BJ (cell line): ENCODE results near the gene S100A5. TPM values are rescaled to one million over a fixed set of nuclear protein-coding genes. Genes with fewer than 3 reads are reported as not detected.

Source experiments
- CTCF ChIA-PET: fragments of 350-600 bp; formaldehyde crosslinking; extraction: SDS; loops from one replicate; lab custom pipeline; 2021; ENCODE audit warnings: antibody characterized with exemption, inconsistent platforms; lab: Yijun Ruan, JAX
- POLR2A ChIA-PET: fragments of 300-600 bp; sonication (Branson Sonifier 250); formaldehyde crosslinking; extraction: SDS; loops from one replicate; lab custom pipeline; 2021; ENCODE audit warnings: antibody characterized with exemption; lab: Charles Lee
- DNase-seq: peaks from one replicate; pipeline ENCODE4 v3.0.0-alpha.2; 2011; ENCODE audit warnings: low read depth
- H3K27me3 ChIP-seq: 2 replicates; pipeline ENCODE4 v1.6.0; 2011; ENCODE audit warnings: low read length; ENCODE audit not compliant: control insufficient read depth, insufficient read depth
- H3K36me3 ChIP-seq: 2 replicates; pipeline ENCODE4 v1.5.1; 2011; ENCODE audit warnings: low read length; ENCODE audit not compliant: control insufficient read depth, insufficient read depth
- H3K4me3 ChIP-seq: 2 replicates; pipeline ENCODE4 v1.5.1; 2011; ENCODE audit warnings: low read depth, mild to moderate bottlenecking, control low read depth, low read length
- polyA plus RNA-seq: library from polyadenylated mRNA; depleted of rRNA; stranded (reverse); fragments of >200 nt; gene quantifications from 2 replicates; pipeline ENCODE4 v1.2.3, GENCODE V29; 2011
- TF ChIP-seq, protein P1 (sequence below): IDR thresholded peaks from 2 replicates; pipeline ENCODE4 v1.5.1; 2011; ENCODE audit warnings: low read depth, mild to moderate bottlenecking, control low read depth, inconsistent platforms, low read length, moderate library complexity; ENCODE audit not compliant: insufficient read depth

The S100A5 gene
- polyA plus RNA-seq, 1 experiment, result 0.28 TPM

- TF ChIP-seq, protein P1, sequence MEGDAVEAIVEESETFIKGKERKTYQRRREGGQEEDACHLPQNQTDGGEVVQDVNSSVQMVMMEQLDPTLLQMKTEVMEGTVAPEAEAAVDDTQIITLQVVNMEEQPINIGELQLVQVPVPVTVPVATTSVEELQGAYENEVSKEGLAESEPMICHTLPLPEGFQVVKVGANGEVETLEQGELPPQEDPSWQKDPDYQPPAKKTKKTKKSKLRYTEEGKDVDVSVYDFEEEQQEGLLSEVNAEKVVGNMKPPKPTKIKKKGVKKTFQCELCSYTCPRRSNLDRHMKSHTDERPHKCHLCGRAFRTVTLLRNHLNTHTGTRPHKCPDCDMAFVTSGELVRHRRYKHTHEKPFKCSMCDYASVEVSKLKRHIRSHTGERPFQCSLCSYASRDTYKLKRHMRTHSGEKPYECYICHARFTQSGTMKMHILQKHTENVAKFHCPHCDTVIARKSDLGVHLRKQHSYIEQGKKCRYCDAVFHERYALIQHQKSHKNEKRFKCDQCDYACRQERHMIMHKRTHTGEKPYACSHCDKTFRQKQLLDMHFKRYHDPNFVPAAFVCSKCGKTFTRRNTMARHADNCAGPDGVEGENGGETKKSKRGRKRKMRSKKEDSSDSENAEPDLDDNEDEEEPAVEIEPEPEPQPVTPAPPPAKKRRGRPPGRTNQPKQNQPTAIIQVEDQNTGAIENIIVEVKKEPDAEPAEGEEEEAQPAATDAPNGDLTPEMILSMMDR, result no peak
- no peak for DNase-seq
- POLR2A ChIA-PET, result interaction anchor here (0.6 kb wide), 1 partner anchor 111 kb away, joined by 3 read pairs; no protein-coding TSS in a partner anchor
- Histone ChIP-seq H3K4me3 (no peak overlapping the region), H3K36me3 (no peaks in the 10 kb centered on the region), H3K27me3 (peaks cover 14% of the 10 kb centered on the region)
- CTCF ChIA-PET, result interaction anchor here (1.3 to 18.6 kb wide), 4 partner anchors 8 to 144 kb away, joined by 3 to 404 read pairs (median 4); partner anchors contain the start of genes PGLYRP4 and S100A9
Observed at GRCh38 chr1:153498746-153499145, 42.0 kb downstream of the S100A5 start.

DNA sequence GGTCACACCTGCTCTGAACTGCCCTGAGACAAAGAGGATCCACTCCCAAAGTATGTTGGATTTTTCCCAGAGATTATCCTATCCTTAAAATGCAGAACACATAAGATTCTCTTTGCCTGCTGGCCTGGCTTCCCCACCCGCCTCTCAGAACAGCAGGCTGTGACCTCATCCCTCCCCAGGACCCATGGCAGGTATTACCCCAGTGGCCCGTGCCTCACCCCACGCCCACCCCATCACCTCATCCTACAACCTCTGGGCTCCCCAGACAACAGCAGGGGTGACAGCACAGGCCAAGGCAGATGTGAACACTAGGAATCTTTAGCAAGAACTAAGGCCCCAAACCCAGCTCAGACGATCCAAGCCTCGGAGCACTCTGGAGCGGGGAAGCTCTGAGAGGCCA is 45.2 kb downstream of the S100A5 start:
- ChIA-PET POLR2A (no interaction called here), CTCF (interaction anchor here (0.6 to 18.6 kb wide), 28 partner anchors 10 to 175 kb away, joined by 3 to 404 read pairs (median 6); partner anchors contain the start of genes PGLYRP4, S100A12, S100A2 and S100A5)
- Histone ChIP-seq H3K4me3 (no peak overlapping the region), H3K36me3 (no peaks in the 10 kb centered on the region), H3K27me3 (peaks cover 13% of the 10 kb centered on the region)
- TF ChIP-seq, protein P1, result no peak
- DNase-seq, result no peak

- TF ChIP-seq, protein P1, result peak; percentile 97
- ChIA-PET CTCF (interaction anchor here (0.6 to 18.6 kb wide), 37 partner anchors 11 to 174 kb away, joined by 3 to 404 read pairs (median 5); partner anchors contain the start of genes PGLYRP4, S100A12, S100A2 and S100A5), POLR2A (no interaction called here)
- no peaks in the 10 kb centered on the region for H3K36me3 ChIP-seq
- H3K4me3 ChIP-seq, result no peak overlapping the region
- DNase-seq, result no peak
- peaks cover 13% of the 10 kb centered on the region for H3K27me3 ChIP-seq
Observed at GRCh38 chr1:153494976-153495535, 45.7 kb downstream of the S100A5 start.

- Histone ChIP-seq H3K36me3 (no peaks in the 10 kb centered on the region), H3K4me3 (no peak overlapping the region), H3K27me3 (peaks cover 4% of the 10 kb centered on the region)
- ChIA-PET CTCF (interaction anchor here (1.1 to 18.6 kb wide), 13 partner anchors 9 to 157 kb away, joined by 3 to 404 read pairs (median 11); partner anchors contain the start of genes PGLYRP4 and S100A9), POLR2A (no interaction called here)
- TF ChIP-seq, protein P1, result no peak
- no peak for DNase-seq
Observed at GRCh38 chr1:153493343-153493960, 47.3 kb downstream of the S100A5 start.

GRCh38 chr1:153490272-153491051 is 50.3 kb downstream of the S100A5 start:
- Histone ChIP-seq H3K36me3 (no peaks in the 10 kb centered on the region), H3K27me3 (no peaks in the 10 kb centered on the region), H3K4me3 (no peak overlapping the region)
- TF ChIP-seq, protein P1, result peak; percentile 12; the same call in 1 of the 2 replicates
- ChIA-PET CTCF (interaction anchor here (0.6 to 18.6 kb wide), 8 partner anchors 9 to 702 kb away, joined by 3 to 404 read pairs (median 3); partner anchors contain the start of genes PGLYRP4 and S100A9), POLR2A (no interaction called here)
- peak; percentile 86 for DNase-seq
